Natural killer cell (primary cell): ENCODE data around the gene CTLA4. TPM values are rescaled to one million over a fixed set of nuclear protein-coding genes. Genes with fewer than 3 reads are reported as not detected.

Experiments
- ATAC-seq, 3 donors: fragments of 150-1000 bp in 2 of 3; fragments of 200-7000 bp in 1 of 3; cut with Tn5 transposase; 1 replicate in 1 of 3; 2 replicates in 2 of 3; pipeline ENCODE4 v1.10.0; 2021; ENCODE audit warnings: mild to moderate bottlenecking in 2 of 3, moderate library complexity in 2 of 3
- DNase-seq, 2 donors: peaks; one replicate each; pipeline versions ENCODE4 v3.0.0 to v3.0.0-alpha.2; 2013 to 2021; ENCODE audit warnings: mixed read lengths in 1 of 2
- H3K27ac ChIP-seq: one replicate; pipeline ENCODE4 v1.5.1; 2013; ENCODE audit warnings: mild to moderate bottlenecking, low read length
- H3K27me3 ChIP-seq: one replicate; pipeline ENCODE4 v1.6.1; 2013; ENCODE audit warnings: low read length; ENCODE audit not compliant: control insufficient read depth, insufficient read depth
- H3K36me3 ChIP-seq: one replicate; pipeline ENCODE4 v1.6.1; 2013; ENCODE audit warnings: low read length; ENCODE audit not compliant: control insufficient read depth, insufficient read depth
- H3K4me1 ChIP-seq: one replicate; pipeline ENCODE4 v1.6.1; 2013; ENCODE audit warnings: low read length; ENCODE audit not compliant: control insufficient read depth, insufficient read depth
- H3K4me3 ChIP-seq: one replicate; pipeline ENCODE4 v1.5.1; 2013; ENCODE audit warnings: low read length
- H3K9me3 ChIP-seq: one replicate; pipeline ENCODE4 v1.6.1; 2013; ENCODE audit warnings: low read length; ENCODE audit not compliant: control insufficient read depth, insufficient read depth
- H3K27ac Mint-ChIP-seq, 2 donors: one replicate each; pipeline ENCODE4 v1.8.0; 2022; ENCODE audit warnings: mild to moderate bottlenecking in 2 of 2, mixed read lengths in 2 of 2, moderate library complexity in 1 of 2
- H3K27me3 Mint-ChIP-seq, 2 donors: one replicate each; pipeline ENCODE4 v1.8.0; 2022; ENCODE audit warnings: low read depth in 2 of 2, mixed read lengths in 2 of 2
- H3K36me3 Mint-ChIP-seq: one replicate; pipeline ENCODE4 v1.8.0; 2022; ENCODE audit warnings: mixed read lengths
- H3K4me1 Mint-ChIP-seq, 2 donors: one replicate each; pipeline ENCODE4 v1.8.0; 2022; ENCODE audit warnings: mixed read lengths in 2 of 2
- H3K4me3 Mint-ChIP-seq: one replicate; pipeline ENCODE4 v1.8.0; 2022; ENCODE audit warnings: mild to moderate bottlenecking, moderate library complexity, mixed read lengths
- H3K9me3 Mint-ChIP-seq, 2 donors: one replicate each; pipeline ENCODE4 v1.8.0; 2022; ENCODE audit warnings: mixed read lengths in 2 of 2
- WGBS: methylation state at CpG from one replicate; pipeline ENCODE4 v1.1.7; 2013; ENCODE audit warnings: missing lambda C conversion rate; ENCODE audit not compliant: insufficient coverage; 5-methylcytosine and 5-hydroxymethylcytosine counted together
- intact Hi-C: fragments of 100-400 bp; cut with micrococcal nuclease; formaldehyde crosslinking; loops from one replicate; pipeline ENCODE4 v1.14.2; 2022
- total RNA-seq, 4 donors: library from RNA; stranded (reverse); fragments of 120-200 nt in 1 of 4; gene quantifications; one replicate each; pipeline versions ENCODE4 v1.2.3 to v1.2.4, GENCODE V29; 2013 to 2022
- TF ChIP-seq, protein P1 (sequence below): fragments of 200-600 bp; IDR thresholded peaks from one replicate; pipeline ENCODE4 v1.8.0; 2022; ENCODE audit warnings: antibody characterized with exemption

Gene CTLA4
- total RNA-seq, 3 donors from 2014 or later (not counting 1 experiment from before 2014, with no cell fraction given): 0.31 to 2.3 (median 0.78) TPM

DNA sequence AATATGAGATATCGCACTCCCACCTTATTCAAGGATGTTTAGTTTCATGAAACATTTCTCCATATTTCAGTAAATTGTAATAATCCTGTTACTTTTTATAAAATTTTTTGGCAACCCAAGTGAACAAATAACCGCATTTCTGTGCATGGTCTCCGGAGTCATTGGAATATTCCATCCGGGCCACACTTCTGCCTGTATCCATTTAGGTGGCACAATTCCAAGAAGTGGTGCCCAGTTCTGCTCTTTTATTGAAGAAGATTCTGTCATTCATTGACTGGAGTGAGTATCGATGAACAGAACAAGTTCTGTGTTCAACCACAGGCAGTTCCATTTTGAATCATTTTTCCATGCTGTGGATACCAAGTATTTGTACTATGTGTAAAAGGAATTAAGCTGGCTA, 42.4 kb downstream of the CTLA4 start:
- peaks cover 9% of the 10 kb centered on the region for H3K4me1 ChIP-seq
- no peaks in the 10 kb centered on the region for H3K9me3 ChIP-seq
- DNase-seq (no peak), ATAC-seq (no peak)
- Mint-ChIP-seq H3K27me3 (peaks cover 6 to 8% of the 10 kb centered on the region in 2 donors), H3K36me3 (no peaks in the 10 kb centered on the region), H3K9me3 (no peaks in the 10 kb centered on the region), H3K27ac (no peak overlapping the region), H3K4me1 (peaks cover 10 to 17% of the 10 kb centered on the region in 2 donors), H3K4me3 (no peak overlapping the region)
- H3K36me3 ChIP-seq: no peaks in the 10 kb centered on the region
- intact Hi-C loops: loop anchor here (5.0 kb wide), 1 partner anchor 428 kb away; no protein-coding TSS in a partner anchor
- no peaks in the 10 kb centered on the region for H3K27me3 ChIP-seq
- no peak overlapping the region for H3K4me3 ChIP-seq
- no peak overlapping the region for H3K27ac ChIP-seq
- WGBS: 78% methylated on average over 4 of the region's 5 CpGs
- TF ChIP-seq, protein P1, sequence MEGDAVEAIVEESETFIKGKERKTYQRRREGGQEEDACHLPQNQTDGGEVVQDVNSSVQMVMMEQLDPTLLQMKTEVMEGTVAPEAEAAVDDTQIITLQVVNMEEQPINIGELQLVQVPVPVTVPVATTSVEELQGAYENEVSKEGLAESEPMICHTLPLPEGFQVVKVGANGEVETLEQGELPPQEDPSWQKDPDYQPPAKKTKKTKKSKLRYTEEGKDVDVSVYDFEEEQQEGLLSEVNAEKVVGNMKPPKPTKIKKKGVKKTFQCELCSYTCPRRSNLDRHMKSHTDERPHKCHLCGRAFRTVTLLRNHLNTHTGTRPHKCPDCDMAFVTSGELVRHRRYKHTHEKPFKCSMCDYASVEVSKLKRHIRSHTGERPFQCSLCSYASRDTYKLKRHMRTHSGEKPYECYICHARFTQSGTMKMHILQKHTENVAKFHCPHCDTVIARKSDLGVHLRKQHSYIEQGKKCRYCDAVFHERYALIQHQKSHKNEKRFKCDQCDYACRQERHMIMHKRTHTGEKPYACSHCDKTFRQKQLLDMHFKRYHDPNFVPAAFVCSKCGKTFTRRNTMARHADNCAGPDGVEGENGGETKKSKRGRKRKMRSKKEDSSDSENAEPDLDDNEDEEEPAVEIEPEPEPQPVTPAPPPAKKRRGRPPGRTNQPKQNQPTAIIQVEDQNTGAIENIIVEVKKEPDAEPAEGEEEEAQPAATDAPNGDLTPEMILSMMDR: peak; percentile 2

DNA sequence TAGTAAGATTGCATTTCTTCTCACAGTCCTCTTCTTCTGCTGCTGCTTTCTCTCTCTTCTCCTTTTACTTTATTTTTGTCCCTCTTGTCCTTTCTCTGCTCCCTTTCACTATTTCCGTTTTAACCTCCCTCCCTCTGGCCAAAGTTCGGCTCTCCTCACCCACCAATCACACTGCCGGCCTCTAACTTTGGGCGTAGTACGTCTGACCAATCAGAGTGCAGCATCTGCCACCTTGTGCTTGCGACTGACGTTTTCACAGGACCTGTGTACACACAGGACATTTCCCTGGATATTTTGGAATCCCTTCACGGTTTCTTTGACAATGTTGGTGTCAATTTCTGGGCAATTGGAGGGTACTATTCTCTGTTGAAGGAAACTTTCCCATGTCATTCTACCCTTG, 46.4 kb downstream of the CTLA4 start:
- 91% methylated on average over 8 of the region's 8 CpGs for WGBS
- H3K36me3 ChIP-seq: no peaks in the 10 kb centered on the region

DNA sequence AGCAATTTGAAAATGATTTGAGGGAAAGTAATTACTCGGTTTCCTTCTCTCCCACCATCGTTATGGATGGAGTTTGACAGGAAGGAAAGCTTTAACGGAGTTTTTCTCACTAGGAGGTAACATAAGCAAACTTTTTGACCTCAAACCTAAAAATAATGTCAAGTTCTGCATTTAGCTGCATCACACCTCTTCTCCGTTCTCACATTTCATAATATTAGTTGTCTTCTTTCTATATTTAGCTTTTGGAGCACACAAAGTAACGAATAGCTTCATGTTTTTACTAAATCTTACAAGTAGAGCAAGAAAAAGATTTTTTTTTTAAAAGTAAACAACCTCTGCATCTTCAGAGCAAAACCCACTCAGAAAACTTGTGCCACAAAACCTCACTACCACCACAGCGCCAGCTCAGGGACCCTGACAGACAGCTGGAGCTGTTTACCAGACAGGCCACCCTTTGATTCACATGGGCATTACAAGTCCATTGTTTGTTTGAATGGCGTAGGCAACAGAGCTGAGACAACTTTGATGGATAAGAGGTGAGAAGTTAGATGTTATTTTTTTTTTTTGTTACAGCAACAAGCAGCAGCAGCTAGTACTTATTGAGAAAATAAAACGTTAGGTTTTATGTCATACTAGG, 47.1 kb downstream of the CTLA4 start:
- Histone ChIP-seq H3K9me3 (no peaks in the 10 kb centered on the region), H3K27me3 (no peaks in the 10 kb centered on the region), H3K27ac (no peak overlapping the region), H3K4me3 (no peak overlapping the region), H3K36me3 (no peaks in the 10 kb centered on the region), H3K4me1 (peaks cover 3% of the 10 kb centered on the region)
- Mint-ChIP-seq H3K36me3 (no peaks in the 10 kb centered on the region), H3K27ac (peak overlapping the region in 1 of 2 donors; percentile 25), H3K27me3 (peaks cover 6 to 8% of the 10 kb centered on the region in 2 donors), H3K4me3 (no peak overlapping the region), H3K4me1 (peaks cover 13 to 15% of the 10 kb centered on the region in 2 donors), H3K9me3 (no peaks in the 10 kb centered on the region)
- ATAC-seq (peak; percentile 58 to 85 (median 63)), DNase-seq (peak in 1 of 2 donors; percentile 52)
- TF ChIP-seq, protein P1: no peak
- 8% methylated on average over 5 of the region's 8 CpGs for WGBS
- intact Hi-C loops: no loop called here

More for the DNA sequence above, 46.4 kb downstream of the CTLA4 start:
- H3K36me3 Mint-ChIP-seq: no peaks in the 10 kb centered on the region
- H3K27ac Mint-ChIP-seq: no peak overlapping the region
- ATAC-seq: no peak
- DNase-seq: peak in 1 of 2 donors; percentile 20
- Histone ChIP-seq H3K27me3 (no peaks in the 10 kb centered on the region), H3K9me3 (no peaks in the 10 kb centered on the region), H3K27ac (no peak overlapping the region), H3K4me1 (peaks cover 4% of the 10 kb centered on the region), H3K4me3 (no peak overlapping the region)
- H3K9me3 Mint-ChIP-seq: no peaks in the 10 kb centered on the region
- peaks cover 13 to 20% of the 10 kb centered on the region in 2 donors for H3K4me1 Mint-ChIP-seq
- H3K27me3 Mint-ChIP-seq: peaks cover 6 to 8% of the 10 kb centered on the region in 2 donors
- intact Hi-C loops: no loop called here
- TF ChIP-seq, protein P1: no peak
- no peak overlapping the region for H3K4me3 Mint-ChIP-seq
